ENCODE data around the gene NBEAL1. TPM values are rescaled to one million over a fixed set of nuclear protein-coding genes. Genes with fewer than 3 reads are reported as not detected.

NBEAL1 gene
- total RNA-seq, result 44.2 and 48.0 TPM in 2 replicates

DNA sequence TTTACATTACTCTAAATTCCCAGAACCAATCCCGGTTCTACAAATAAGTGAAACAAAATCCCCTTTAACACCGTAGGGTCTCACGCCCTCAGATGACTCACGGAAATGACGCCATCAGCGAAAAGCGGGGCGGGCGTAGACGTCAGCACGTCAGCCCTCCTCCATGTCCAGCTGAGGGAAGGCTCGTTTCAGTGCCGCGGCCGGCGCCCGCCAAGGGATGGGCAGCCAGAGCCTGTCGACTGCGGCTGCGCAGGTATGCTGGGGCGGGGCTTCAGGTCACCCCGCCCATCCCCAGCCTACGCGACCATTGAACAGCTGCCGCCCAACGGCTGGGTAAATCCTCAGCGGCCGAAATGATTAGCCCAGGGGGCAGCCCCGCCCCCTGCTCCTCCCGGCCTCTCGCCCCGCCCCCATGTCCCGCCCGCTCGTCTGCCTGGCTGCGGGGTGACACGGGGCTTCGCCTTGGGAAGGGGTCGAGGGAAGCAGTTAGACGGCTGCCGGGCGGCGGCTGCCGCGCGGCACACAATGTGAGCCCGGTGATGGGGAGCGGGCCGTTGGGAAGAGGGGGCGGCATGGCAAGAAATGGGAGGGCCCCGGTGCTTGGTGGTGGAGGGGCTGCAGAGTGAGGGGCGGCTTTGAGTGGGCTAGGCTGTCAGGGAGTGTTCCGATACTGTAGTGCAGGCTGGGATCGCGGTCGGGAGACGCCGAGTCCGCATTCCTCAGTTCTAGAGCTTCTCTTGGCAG lies at the start of gene NBEAL1:
Gene NBEAL1, plus strand, starts transcription at position 420 of the 744 bp plus-strand sequence. CDS start 1,510 bp downstream, outside the sequence.

DNA sequence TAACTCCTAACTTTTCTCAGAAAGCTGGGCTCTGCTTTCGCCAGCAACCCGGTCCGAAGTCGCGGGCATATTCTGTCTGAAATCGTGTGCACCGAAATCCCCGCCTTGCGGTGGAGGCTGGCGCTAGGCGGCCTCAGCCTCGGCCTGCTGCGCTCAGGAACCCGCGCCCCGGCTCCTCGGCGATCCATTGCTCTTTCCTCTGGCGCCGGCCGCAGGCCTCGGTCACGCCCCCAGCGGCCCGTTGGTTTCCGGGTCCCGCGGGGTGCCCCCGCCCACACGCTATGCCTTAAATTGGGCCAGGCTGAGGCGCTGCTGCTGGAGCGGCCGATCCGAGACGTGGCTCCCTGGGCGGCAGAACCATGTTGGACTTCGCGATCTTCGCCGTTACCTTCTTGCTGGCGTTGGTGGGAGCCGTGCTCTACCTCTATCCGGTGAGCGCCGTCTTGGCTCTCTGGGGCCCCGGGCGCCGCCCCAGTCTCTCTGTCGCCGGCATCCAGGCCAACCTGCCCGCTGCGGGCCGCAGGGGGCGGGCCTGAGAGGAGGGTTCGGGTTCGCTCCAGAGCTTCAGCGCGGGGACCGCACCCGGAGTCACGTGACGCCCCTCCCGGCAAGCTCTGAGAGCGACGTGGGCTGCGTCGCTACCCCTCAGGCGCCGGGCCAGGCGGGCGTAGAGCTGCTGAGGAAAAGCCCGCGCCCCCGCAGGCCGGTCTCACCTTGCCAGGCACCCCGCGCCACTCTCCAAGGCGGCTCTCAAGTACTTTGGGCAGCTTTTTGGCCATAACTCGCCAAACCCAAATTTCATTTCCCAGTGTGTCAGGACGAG lies 224.2 kb downstream of the NBEAL1 start, which contains the start of gene CYP20A1:
Gene CYP20A1, plus strand, starts transcription at position 315 of the 823 bp plus-strand sequence. Its CDS starts 45 bp downstream, at position 360.

Other genes starting within 250 kb of the NBEAL1 start
- 3.6 and 7.1 TPM in 2 replicates for gene ICA1L, start 143.1 kb upstream of the NBEAL1 start, total RNA-seq
- 22.3 and 29.1 TPM in 2 replicates for gene WDR12, start 103.2 kb upstream of the NBEAL1 start, total RNA-seq
- 7.3 and 7.6 TPM in 2 replicates for gene CARF, start 102.6 kb upstream of the NBEAL1 start, total RNA-seq
- gene CYP20A1, start 224.1 kb downstream of the NBEAL1 start, total RNA-seq, result 41.5 and 69.8 TPM in 2 replicates

Data from smooth muscle cell of trachea (primary cell).